HEK293 (cell line): Measurements from ENCODE around the gene ZBTB43.

Source experiments
- INSM2 ChIP-seq: fragments of 450-650 bp; formaldehyde crosslinking; IDR thresholded peaks from 2 replicates; pipeline ENCODE4 v1.5.1; 2016; ENCODE audit warnings: missing biosample characterization, missing genetic modification characterization
- PATZ1 ChIP-seq: fragments of 450-650 bp; formaldehyde crosslinking; IDR thresholded peaks from 2 replicates; pipeline ENCODE4 v1.5.1; 2016; ENCODE audit warnings: missing biosample characterization, missing genetic modification characterization
- SCRT2 ChIP-seq: fragments of 450-650 bp; formaldehyde crosslinking; IDR thresholded peaks from 2 replicates; pipeline ENCODE4 v1.5.1; 2016; ENCODE audit warnings: missing biosample characterization, missing genetic modification characterization
- ZEB2 ChIP-seq: fragments of 450-650 bp; formaldehyde crosslinking; IDR thresholded peaks from 2 replicates; pipeline ENCODE4 v1.5.1; 2016; ENCODE audit warnings: missing biosample characterization, missing genetic modification characterization
- ZFP69B ChIP-seq: fragments of 450-650 bp; formaldehyde crosslinking; IDR thresholded peaks from 2 replicates; pipeline ENCODE4 v1.5.1; 2016; ENCODE audit warnings: missing biosample characterization, missing genetic modification characterization
- ZNF19 ChIP-seq: fragments of 450-650 bp; formaldehyde crosslinking; IDR thresholded peaks from 2 replicates; pipeline ENCODE4; 2016; ENCODE audit warnings: missing biosample characterization, missing genetic modification characterization, low read depth
- ZNF266 ChIP-seq: fragments of 450-650 bp; formaldehyde crosslinking; IDR thresholded peaks from 2 replicates; pipeline ENCODE4 v1.5.1; 2016; ENCODE audit warnings: missing biosample characterization, missing genetic modification characterization, low read depth
- ZNF394 ChIP-seq: fragments of 450-650 bp; formaldehyde crosslinking; IDR thresholded peaks from 2 replicates; pipeline ENCODE4 v1.5.1; 2016; ENCODE audit warnings: missing biosample characterization, missing genetic modification characterization, mild to moderate bottlenecking, moderate library complexity, borderline replicate concordance
- ZNF510 ChIP-seq: fragments of 450-650 bp; formaldehyde crosslinking; IDR thresholded peaks from 2 replicates; pipeline ENCODE4 v1.5.1; 2018; ENCODE audit warnings: mild to moderate bottlenecking, missing genetic modification characterization, missing biosample characterization; ENCODE audit not compliant: insufficient replicate concordance
- ZNF518A ChIP-seq: fragments of 450-650 bp; formaldehyde crosslinking; conservative IDR thresholded peaks from 2 replicates; pipeline ENCODE4 v1.5.1; 2016; ENCODE audit warnings: low read depth, missing biosample characterization, missing genetic modification characterization
- ZNF792 ChIP-seq: fragments of 450-650 bp; formaldehyde crosslinking; IDR thresholded peaks from 2 replicates; pipeline ENCODE4 v1.5.1; 2016; ENCODE audit warnings: missing biosample characterization, missing genetic modification characterization
- ZSCAN4 ChIP-seq: fragments of 450-650 bp; formaldehyde crosslinking; IDR thresholded peaks from 2 replicates; pipeline ENCODE4 v1.5.1; 2017; ENCODE audit warnings: missing biosample characterization, missing genetic modification characterization
- TF ChIP-seq, protein P1 (sequence below): fragments of 450-650 bp; formaldehyde crosslinking; IDR thresholded peaks from 2 replicates; pipeline ENCODE4 v1.5.0; 2017; ENCODE audit warnings: missing biosample characterization, missing genetic modification characterization, borderline replicate concordance
- TF ChIP-seq, protein P2 (sequence below): fragments of 450-650 bp; formaldehyde crosslinking; IDR thresholded peaks from 2 replicates; pipeline ENCODE4 v1.5.1; 2016; ENCODE audit warnings: missing biosample characterization, missing genetic modification characterization

Gene ZBTB43

GRCh38 chr9:126879288-126879687 lies 74.4 kb downstream of the ZBTB43 start (continued):
- TF ChIP-seq ZNF518A (tag by site-specific recombination) (no peak), SCRT2 (tag by site-specific recombination) (no peak), ZNF266 (tag by site-specific recombination) (no peak), PATZ1 (tag by site-specific recombination) (no peak), ZFP69B (tag by site-specific recombination) (no peak), INSM2 (tag by site-specific recombination) (no peak), ZSCAN4 (tag by site-specific recombination) (no peak), ZNF792 (tag by site-specific recombination) (no peak), ZNF510 (tag by site-specific recombination) (no peak), ZNF394 (tag by site-specific recombination) (no peak), ZEB2 (tag by site-specific recombination) (no peak), ZNF19 (tag by site-specific recombination) (no peak)
- TF ChIP-seq, protein P1, sequence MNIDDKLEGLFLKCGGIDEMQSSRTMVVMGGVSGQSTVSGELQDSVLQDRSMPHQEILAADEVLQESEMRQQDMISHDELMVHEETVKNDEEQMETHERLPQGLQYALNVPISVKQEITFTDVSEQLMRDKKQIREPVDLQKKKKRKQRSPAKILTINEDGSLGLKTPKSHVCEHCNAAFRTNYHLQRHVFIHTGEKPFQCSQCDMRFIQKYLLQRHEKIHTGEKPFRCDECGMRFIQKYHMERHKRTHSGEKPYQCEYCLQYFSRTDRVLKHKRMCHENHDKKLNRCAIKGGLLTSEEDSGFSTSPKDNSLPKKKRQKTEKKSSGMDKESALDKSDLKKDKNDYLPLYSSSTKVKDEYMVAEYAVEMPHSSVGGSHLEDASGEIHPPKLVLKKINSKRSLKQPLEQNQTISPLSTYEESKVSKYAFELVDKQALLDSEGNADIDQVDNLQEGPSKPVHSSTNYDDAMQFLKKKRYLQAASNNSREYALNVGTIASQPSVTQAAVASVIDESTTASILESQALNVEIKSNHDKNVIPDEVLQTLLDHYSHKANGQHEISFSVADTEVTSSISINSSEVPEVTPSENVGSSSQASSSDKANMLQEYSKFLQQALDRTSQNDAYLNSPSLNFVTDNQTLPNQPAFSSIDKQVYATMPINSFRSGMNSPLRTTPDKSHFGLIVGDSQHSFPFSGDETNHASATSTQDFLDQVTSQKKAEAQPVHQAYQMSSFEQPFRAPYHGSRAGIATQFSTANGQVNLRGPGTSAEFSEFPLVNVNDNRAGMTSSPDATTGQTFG, result no peak
- TF ChIP-seq, protein P2, sequence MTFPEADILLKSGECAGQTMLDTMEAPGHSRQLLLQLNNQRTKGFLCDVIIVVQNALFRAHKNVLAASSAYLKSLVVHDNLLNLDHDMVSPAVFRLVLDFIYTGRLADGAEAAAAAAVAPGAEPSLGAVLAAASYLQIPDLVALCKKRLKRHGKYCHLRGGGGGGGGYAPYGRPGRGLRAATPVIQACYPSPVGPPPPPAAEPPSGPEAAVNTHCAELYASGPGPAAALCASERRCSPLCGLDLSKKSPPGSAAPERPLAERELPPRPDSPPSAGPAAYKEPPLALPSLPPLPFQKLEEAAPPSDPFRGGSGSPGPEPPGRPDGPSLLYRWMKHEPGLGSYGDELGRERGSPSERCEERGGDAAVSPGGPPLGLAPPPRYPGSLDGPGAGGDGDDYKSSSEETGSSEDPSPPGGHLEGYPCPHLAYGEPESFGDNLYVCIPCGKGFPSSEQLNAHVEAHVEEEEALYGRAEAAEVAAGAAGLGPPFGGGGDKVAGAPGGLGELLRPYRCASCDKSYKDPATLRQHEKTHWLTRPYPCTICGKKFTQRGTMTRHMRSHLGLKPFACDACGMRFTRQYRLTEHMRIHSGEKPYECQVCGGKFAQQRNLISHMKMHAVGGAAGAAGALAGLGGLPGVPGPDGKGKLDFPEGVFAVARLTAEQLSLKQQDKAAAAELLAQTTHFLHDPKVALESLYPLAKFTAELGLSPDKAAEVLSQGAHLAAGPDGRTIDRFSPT (tag by site-specific recombination), result no peak
- TF ChIP-seq, all 188 proteins: peak for 0
